K562 (cell line): ENCODE results near the gene NKD1. TPM values are rescaled to one million over a fixed set of nuclear protein-coding genes. Genes with fewer than 3 reads are reported as not detected.

Source experiments
- ATAC-seq: fragments of 200-7000 bp; cut with Tn5 transposase; 3 replicates; pipeline ENCODE4 v1.9.1; 2020; ENCODE audit warnings: moderate library complexity
- BruUV-seq: library from RNA; stranded (reverse); fragments of 400-500 nt; replicated peaks from 2 replicates; lab custom pipeline; 2021; lab: Mats Ljungman, UMichigan
- CTCF ChIA-PET: fragments of 300-600 bp; formaldehyde crosslinking; extraction: SDS; loops from one replicate; lab custom pipeline; 2021; ENCODE audit warnings: low intra/inter-chr PET ratio; lab: Yijun Ruan, JAX
- POLR2A ChIA-PET: fragments of 300-600, 350-650 bp; sonication (Branson Sonifier 250); formaldehyde crosslinking; extraction: SDS; loops from one replicate; lab custom pipeline; 2021; ENCODE audit warnings: antibody characterized with exemption, inconsistent platforms; lab: Yijun Ruan, JAX
- DNase-seq, 4 experiments: peaks; one replicate each; pipeline versions ENCODE4 v3.0.0 to v3.0.0-alpha.2; 2011 to 2018; ENCODE audit warnings: low spot score in 3 of 4, mixed read lengths in 3 of 4; ENCODE audit errors: extremely low read depth in 1 of 4
- FAIRE-seq: peaks from 2 replicates; lab custom pipeline; 2011; peaks lifted over from hg19 to GRCh38; lab: Jason Lieb, UNC
- H2AFZ ChIP-seq: 2 replicates; pipeline ENCODE4 v1.6.0; 2011; ENCODE audit warnings: low read depth, low read length, control low read depth, inconsistent platforms
- H3K27ac ChIP-seq: fragments of 200-600 bp; 3 replicates; pipeline ENCODE4 v1.8.0; 2011; ENCODE audit warnings: low read depth, mild to moderate bottlenecking, control low read depth, inconsistent platforms, low read length, moderate library complexity, mixed read lengths; ENCODE audit errors: extremely low read depth
- H3K27me3 ChIP-seq, 2 experiments: fragments of 300-600 bp in 1 of 2; 2 replicates in 1 of 2; 3 replicates in 1 of 2; pipeline versions ENCODE4 v1.6.0 to v1.8.0; 2011; ENCODE audit warnings: inconsistent platforms in 2 of 2, low read length in 2 of 2, mild to moderate bottlenecking in 1 of 2, mixed read lengths in 1 of 2, moderate library complexity in 1 of 2; ENCODE audit not compliant: control insufficient read depth in 2 of 2, insufficient read depth in 2 of 2
- H3K36me3 ChIP-seq: fragments of 300-600 bp; 3 replicates; pipeline ENCODE4 v1.8.0; 2011; ENCODE audit warnings: mild to moderate bottlenecking, low read length, inconsistent platforms; ENCODE audit not compliant: control insufficient read depth, insufficient read depth
- H3K4me1 ChIP-seq, 2 experiments: fragments of 200-600 bp in 1 of 2; replicated peaks in 1 of 2; 2 replicates in 1 of 2; 3 replicates in 1 of 2; pipeline versions ENCODE4 v1.5.1 to v1.8.0; 2011; ENCODE audit warnings: inconsistent platforms in 2 of 2, low read length in 2 of 2, mild to moderate bottlenecking in 1 of 2, mixed read lengths in 1 of 2, moderate library complexity in 1 of 2; ENCODE audit not compliant: control insufficient read depth in 2 of 2, insufficient read depth in 2 of 2
- H3K4me2 ChIP-seq: 2 replicates; pipeline ENCODE4 v1.6.1; 2011; ENCODE audit warnings: low read length, control low read depth, inconsistent platforms, mixed read lengths; ENCODE audit not compliant: insufficient read depth
- H3K4me3 ChIP-seq: fragments of 200-600 bp; sonication (generic), shearing (Covaris generic); 2 replicates; pipeline ENCODE4 v1.5.1; 2016; ENCODE audit warnings: control low read depth, inconsistent platforms
- H3K79me2 ChIP-seq: fragments of 200-600 bp; 3 replicates; pipeline ENCODE4 v1.8.0; 2011; ENCODE audit warnings: low read length, inconsistent platforms; ENCODE audit not compliant: control insufficient read depth, insufficient read depth
- H3K9ac ChIP-seq, 2 experiments: 2 replicates each; pipeline versions ENCODE4 v1.6.0 to v1.6.1; 2011; ENCODE audit warnings: low read depth in 2 of 2, low read length in 2 of 2, control low read depth in 1 of 2, inconsistent platforms in 1 of 2, mild to moderate bottlenecking in 1 of 2, mixed read lengths in 1 of 2; ENCODE audit not compliant: insufficient read depth in 1 of 2
- H3K9me1 ChIP-seq: one replicate; pipeline ENCODE4 v1.6.0; 2011; ENCODE audit warnings: inconsistent platforms, mild to moderate bottlenecking, low read length, moderate library complexity; ENCODE audit not compliant: control insufficient read depth, insufficient read depth
- H3K9me3 ChIP-seq: replicated peaks from 2 replicates; pipeline ENCODE4 v1.5.1; 2011; ENCODE audit warnings: low read depth, low read length, inconsistent platforms; ENCODE audit not compliant: control insufficient read depth, insufficient read depth
- H4K20me1 ChIP-seq: replicated peaks from 2 replicates; pipeline ENCODE4 v1.6.1; 2011; ENCODE audit warnings: low read length, inconsistent platforms, mixed read lengths; ENCODE audit not compliant: control insufficient read depth, insufficient read depth
- ARNT ChIP-seq, 2 experiments: fragments of 450-650 bp; IDR thresholded peaks; 2 replicates each; pipeline ENCODE4 v1.6.1; 2016; ENCODE audit warnings: mild to moderate bottlenecking in 1 of 2
- ETV6 ChIP-seq, 3 experiments: fragments of 150-350 bp in 1 of 3; sonication (generic) in 1 of 3; formaldehyde crosslinking in 1 of 3; IDR thresholded peaks; 2 replicates each; pipeline versions ENCODE4 v1.6.1 to v1.8.0; 2014 to 2022; ENCODE audit warnings: borderline replicate concordance in 2 of 3, low read depth in 2 of 3, antibody characterized with exemption in 1 of 3, low read length in 1 of 3, mild to moderate bottlenecking in 1 of 3, missing genetic modification reagents in 1 of 3
- JUND ChIP-seq, 2 experiments: IDR thresholded peaks; 2 replicates in 1 of 2; 3 replicates in 1 of 2; pipeline ENCODE4 v1.6.1; 2011; ENCODE audit warnings: borderline replicate concordance in 2 of 2, low read depth in 2 of 2, low read length in 2 of 2, improper control_type of control experiment in 1 of 2, missing biosample characterization in 1 of 2, missing genetic modification characterization in 1 of 2, missing genetic modification reagents in 1 of 2
- U2AF1 ChIP-seq: fragments of 200-400 bp; formaldehyde crosslinking; optimal IDR thresholded peaks from 2 replicates; pipeline ENCODE3; 2017; ENCODE audit warnings: mild to moderate bottlenecking, low read depth, low read length, moderate library complexity
- XRCC5 ChIP-seq: fragments of 200-400 bp; formaldehyde crosslinking; IDR thresholded peaks from 2 replicates; pipeline ENCODE4 v1.6.1; 2017; ENCODE audit warnings: low read depth, mild to moderate bottlenecking, low read length
- ZNF518B ChIP-seq: fragments of 250-450 bp; sonication (Bioruptor Pico); IDR thresholded peaks from 2 replicates; pipeline ENCODE4 v1.5.0; 2021; ENCODE audit warnings: mild to moderate bottlenecking, moderate library complexity
- WGBS: fragments of 100-300 bp; shearing (Covaris generic); methylation state at CpG from one replicate; pipeline ENCODE4 v1.1.6; 2016; ENCODE audit warnings: low coverage, mixed read lengths; ENCODE audit not compliant: insufficient coverage; ENCODE audit errors: missing lambda C conversion rate; 5-methylcytosine and 5-hydroxymethylcytosine counted together
- in situ Hi-C: fragments of 300-500 bp; cut with MboI; formaldehyde crosslinking; loops from 4 replicates; pipeline ENCODE4 v1.15.0; 2018; ENCODE audit warnings: inconsistent platforms, mixed read lengths
- intact Hi-C: fragments of 100-400 bp; cut with micrococcal nuclease; formaldehyde crosslinking; loops from 2 replicates; pipeline ENCODE4 v1.14.2; 2022
- polyA plus RNA-seq, 8 experiments: library from polyadenylated mRNA; depleted of rRNA in 4 of 8; stranded (reverse) in 5 of 8; unstranded in 3 of 8; fragments of >200 nt; fragmentation: Nextera tagmentation in 2 of 8; fragmentation: Illumina TruSeq in 1 of 8; extraction: Ambion mirVana in 2 of 8; extraction: Trizol in 1 of 8; gene quantifications; 2 replicates each; pipeline versions ENCODE4 v1.2.1 to v1.2.3, GENCODE V29; 2011 to 2014; ENCODE audit warnings: inconsistent platforms in 1 of 8, missing spikeins in 1 of 8
- total RNA-seq, 7 experiments: library from RNA; depleted of rRNA in 6 of 7; stranded (reverse); fragments of >200 nt in 6 of 7; fragmentation: Illumina TruSeq in 2 of 7; extraction: Trizol in 2 of 7; gene quantifications; 2 replicates each; pipeline versions ENCODE4 v1.2.1 to v1.2.3, GENCODE V29; 2011 to 2021; ENCODE audit warnings: low replicate concordance in 1 of 7
- TF ChIP-seq, protein P1 (sequence below): fragments of 450-650 bp; IDR thresholded peaks from 2 replicates; pipeline ENCODE4 v1.6.1; 2017; ENCODE audit warnings: antibody characterized with exemption, mild to moderate bottlenecking
- TF ChIP-seq, protein P2 (sequence below): fragments of 250-450 bp; sonication (Bioruptor Pico); IDR thresholded peaks from 2 replicates; pipeline ENCODE4 v1.9.0; 2021; ENCODE audit warnings: mild to moderate bottlenecking, inconsistent platforms

Gene NKD1
- total and polyA plus RNA-seq, 9 of the 15 experiments (the other 6 are each of a cell fraction or from before 2014, with no cell fraction given): under 0.01 to 0.24 (median 0.04) TPM; not detected in 2

- WGBS: 36% methylated on average over 46 of the region's 70 CpGs
- H3K9ac ChIP-seq: no peak overlapping the region
- intact Hi-C loops (loop anchor here (5.0 kb wide), 1 partner anchor 74 kb away; no protein-coding TSS in a partner anchor), in situ Hi-C loops (no loop called here)
- H3K9me3 ChIP-seq: peaks cover 6% of the 10 kb centered on the region; the same call in 1 of the 2 replicates
- no peak overlapping the region for H2AFZ ChIP-seq
- no peak overlapping the region for H3K4me2 ChIP-seq
- H3K36me3 ChIP-seq: no peaks in the 10 kb centered on the region
- CTCF ChIA-PET: interaction anchor here (0.9 to 3.2 kb wide), 2 partner anchors 133 to 142 kb away, joined by 4 to 32 read pairs; no protein-coding TSS in a partner anchor
- no TSS peak for BruUV-seq
- DNase-seq (no peak), FAIRE-seq (no peak), ATAC-seq (no peak)
- H3K79me2 ChIP-seq: no peaks in the 10 kb centered on the region
- H3K4me3 ChIP-seq: no peak overlapping the region
- H3K27ac ChIP-seq: no peak overlapping the region
- H4K20me1 ChIP-seq: no peaks in the 10 kb centered on the region
- POLR2A ChIA-PET: interaction anchor here (1.0 kb wide), 1 partner anchor 80 kb away, joined by 4 read pairs; no protein-coding TSS in a partner anchor
- peaks cover 0 to 14% of the 10 kb centered on the region in 2 experiments; a peak in 2 of 5 replicates for H3K27me3 ChIP-seq
- no peaks in the 10 kb centered on the region for H3K4me1 ChIP-seq
- no peaks in the 10 kb centered on the region for H3K9me1 ChIP-seq
- no peak for TF ChIP-seq XRCC5
- TF ChIP-seq U2AF1: no peak
- TF ChIP-seq ETV6 (IDR thresholded peaks at IDR 0.05; ENCODE audit: borderline replicate concordance in 1 of 2, low read depth in 2 of 2, low read length in 1 of 2): no peak
- TF ChIP-seq ETV6 (CRISPR knock-in tag; IDR thresholded peaks at IDR 0.05; ENCODE audit: borderline replicate concordance): no peak
- TF ChIP-seq, protein P1, sequence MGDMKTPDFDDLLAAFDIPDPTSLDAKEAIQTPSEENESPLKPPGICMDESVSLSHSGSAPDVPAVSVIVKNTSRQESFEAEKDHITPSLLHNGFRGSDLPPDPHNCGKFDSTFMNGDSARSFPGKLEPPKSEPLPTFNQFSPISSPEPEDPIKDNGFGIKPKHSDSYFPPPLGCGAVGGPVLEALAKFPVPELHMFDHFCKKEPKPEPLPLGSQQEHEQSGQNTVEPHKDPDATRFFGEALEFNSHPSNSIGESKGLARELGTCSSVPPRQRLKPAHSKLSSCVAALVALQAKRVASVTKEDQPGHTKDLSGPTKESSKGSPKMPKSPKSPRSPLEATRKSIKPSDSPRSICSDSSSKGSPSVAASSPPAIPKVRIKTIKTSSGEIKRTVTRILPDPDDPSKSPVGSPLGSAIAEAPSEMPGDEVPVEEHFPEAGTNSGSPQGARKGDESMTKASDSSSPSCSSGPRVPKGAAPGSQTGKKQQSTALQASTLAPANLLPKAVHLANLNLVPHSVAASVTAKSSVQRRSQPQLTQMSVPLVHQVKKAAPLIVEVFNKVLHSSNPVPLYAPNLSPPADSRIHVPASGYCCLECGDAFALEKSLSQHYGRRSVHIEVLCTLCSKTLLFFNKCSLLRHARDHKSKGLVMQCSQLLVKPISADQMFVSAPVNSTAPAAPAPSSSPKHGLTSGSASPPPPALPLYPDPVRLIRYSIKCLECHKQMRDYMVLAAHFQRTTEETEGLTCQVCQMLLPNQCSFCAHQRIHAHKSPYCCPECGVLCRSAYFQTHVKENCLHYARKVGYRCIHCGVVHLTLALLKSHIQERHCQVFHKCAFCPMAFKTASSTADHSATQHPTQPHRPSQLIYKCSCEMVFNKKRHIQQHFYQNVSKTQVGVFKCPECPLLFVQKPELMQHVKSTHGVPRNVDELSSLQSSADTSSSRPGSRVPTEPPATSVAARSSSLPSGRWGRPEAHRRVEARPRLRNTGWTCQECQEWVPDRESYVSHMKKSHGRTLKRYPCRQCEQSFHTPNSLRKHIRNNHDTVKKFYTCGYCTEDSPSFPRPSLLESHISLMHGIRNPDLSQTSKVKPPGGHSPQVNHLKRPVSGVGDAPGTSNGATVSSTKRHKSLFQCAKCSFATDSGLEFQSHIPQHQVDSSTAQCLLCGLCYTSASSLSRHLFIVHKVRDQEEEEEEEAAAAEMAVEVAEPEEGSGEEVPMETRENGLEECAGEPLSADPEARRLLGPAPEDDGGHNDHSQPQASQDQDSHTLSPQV: no peak
- no peak for TF ChIP-seq ZNF518B
- TF ChIP-seq, protein P2, sequence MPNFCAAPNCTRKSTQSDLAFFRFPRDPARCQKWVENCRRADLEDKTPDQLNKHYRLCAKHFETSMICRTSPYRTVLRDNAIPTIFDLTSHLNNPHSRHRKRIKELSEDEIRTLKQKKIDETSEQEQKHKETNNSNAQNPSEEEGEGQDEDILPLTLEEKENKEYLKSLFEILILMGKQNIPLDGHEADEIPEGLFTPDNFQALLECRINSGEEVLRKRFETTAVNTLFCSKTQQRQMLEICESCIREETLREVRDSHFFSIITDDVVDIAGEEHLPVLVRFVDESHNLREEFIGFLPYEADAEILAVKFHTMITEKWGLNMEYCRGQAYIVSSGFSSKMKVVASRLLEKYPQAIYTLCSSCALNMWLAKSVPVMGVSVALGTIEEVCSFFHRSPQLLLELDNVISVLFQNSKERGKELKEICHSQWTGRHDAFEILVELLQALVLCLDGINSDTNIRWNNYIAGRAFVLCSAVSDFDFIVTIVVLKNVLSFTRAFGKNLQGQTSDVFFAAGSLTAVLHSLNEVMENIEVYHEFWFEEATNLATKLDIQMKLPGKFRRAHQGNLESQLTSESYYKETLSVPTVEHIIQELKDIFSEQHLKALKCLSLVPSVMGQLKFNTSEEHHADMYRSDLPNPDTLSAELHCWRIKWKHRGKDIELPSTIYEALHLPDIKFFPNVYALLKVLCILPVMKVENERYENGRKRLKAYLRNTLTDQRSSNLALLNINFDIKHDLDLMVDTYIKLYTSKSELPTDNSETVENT: no peak
- no peak for TF ChIP-seq ARNT (IDR thresholded peaks at IDR 0.05)
- no peak for TF ChIP-seq JUND (IDR thresholded peaks at IDR 0.05; ENCODE audit: borderline replicate concordance, low read depth, low read length)
- TF ChIP-seq JUND (tag; IDR thresholded peaks at IDR 0.05; ENCODE audit: borderline replicate concordance, low read depth, low read length): no peak
Measured at GRCh38 chr16:50673496-50674275, 125.5 kb downstream of the NKD1 start.
